BE2C (cell line): ENCODE results near the gene TMEM236.

Source experiments
- DNase-seq: peaks from one replicate; pipeline ENCODE4 v3.0.0-alpha.2; 2020
- H3K27me3 ChIP-seq: fragments of 250-450 bp; sonication (Bioruptor Pico); 2 replicates; pipeline ENCODE4 v1.5.1; 2020; ENCODE audit warnings: mild to moderate bottlenecking
- H3K36me3 ChIP-seq: fragments of 250-450 bp; sonication (Bioruptor Pico); 2 replicates; pipeline ENCODE4 v1.5.1; 2020; ENCODE audit warnings: mild to moderate bottlenecking
- H3K4me1 ChIP-seq: fragments of 250-450 bp; sonication (Bioruptor Pico); 2 replicates; pipeline ENCODE4 v1.5.1; 2020
- H3K4me3 ChIP-seq: 2 replicates; pipeline ENCODE4 v1.5.1; 2011; ENCODE audit warnings: low read depth, low read length
- H3K9me3 ChIP-seq: fragments of 250-450 bp; sonication (Bioruptor Pico); 2 replicates; pipeline ENCODE4 v1.5.1; 2020
- TF ChIP-seq, protein P1 (sequence below): IDR thresholded peaks from 2 replicates; pipeline ENCODE4 v1.5.1; 2012; ENCODE audit warnings: mild to moderate bottlenecking, low read depth, low read length

TMEM236 gene

DNA sequence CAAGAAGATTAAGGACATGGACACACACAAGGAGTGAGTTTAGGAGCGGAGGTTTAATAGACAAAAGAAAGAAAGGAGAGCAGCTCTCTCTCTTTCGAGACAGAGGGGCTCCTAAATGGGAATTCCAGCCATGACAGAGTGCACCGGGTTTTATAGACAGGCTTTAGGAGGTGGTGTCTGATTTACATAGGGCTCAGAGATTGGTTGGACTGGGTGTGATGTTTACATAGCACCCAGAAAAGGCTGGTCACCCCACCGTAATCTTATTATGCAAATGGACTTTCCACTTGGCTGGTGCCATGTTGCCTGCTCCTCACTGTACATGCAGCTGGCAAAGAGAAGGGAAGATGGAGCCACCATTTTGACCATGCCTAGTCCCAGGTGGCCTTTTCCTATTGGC, 28.7 kb downstream of the TMEM236 start:
- DNase-seq = peak; percentile 70
- Histone ChIP-seq H3K36me3 (no peaks in the 10 kb centered on the region), H3K4me1 (peaks cover 15% of the 10 kb centered on the region), H3K27me3 (no peaks in the 10 kb centered on the region), H3K9me3 (no peaks in the 10 kb centered on the region), H3K4me3 (no peak overlapping the region)
- TF ChIP-seq, protein P1, sequence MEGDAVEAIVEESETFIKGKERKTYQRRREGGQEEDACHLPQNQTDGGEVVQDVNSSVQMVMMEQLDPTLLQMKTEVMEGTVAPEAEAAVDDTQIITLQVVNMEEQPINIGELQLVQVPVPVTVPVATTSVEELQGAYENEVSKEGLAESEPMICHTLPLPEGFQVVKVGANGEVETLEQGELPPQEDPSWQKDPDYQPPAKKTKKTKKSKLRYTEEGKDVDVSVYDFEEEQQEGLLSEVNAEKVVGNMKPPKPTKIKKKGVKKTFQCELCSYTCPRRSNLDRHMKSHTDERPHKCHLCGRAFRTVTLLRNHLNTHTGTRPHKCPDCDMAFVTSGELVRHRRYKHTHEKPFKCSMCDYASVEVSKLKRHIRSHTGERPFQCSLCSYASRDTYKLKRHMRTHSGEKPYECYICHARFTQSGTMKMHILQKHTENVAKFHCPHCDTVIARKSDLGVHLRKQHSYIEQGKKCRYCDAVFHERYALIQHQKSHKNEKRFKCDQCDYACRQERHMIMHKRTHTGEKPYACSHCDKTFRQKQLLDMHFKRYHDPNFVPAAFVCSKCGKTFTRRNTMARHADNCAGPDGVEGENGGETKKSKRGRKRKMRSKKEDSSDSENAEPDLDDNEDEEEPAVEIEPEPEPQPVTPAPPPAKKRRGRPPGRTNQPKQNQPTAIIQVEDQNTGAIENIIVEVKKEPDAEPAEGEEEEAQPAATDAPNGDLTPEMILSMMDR = no peak

DNA sequence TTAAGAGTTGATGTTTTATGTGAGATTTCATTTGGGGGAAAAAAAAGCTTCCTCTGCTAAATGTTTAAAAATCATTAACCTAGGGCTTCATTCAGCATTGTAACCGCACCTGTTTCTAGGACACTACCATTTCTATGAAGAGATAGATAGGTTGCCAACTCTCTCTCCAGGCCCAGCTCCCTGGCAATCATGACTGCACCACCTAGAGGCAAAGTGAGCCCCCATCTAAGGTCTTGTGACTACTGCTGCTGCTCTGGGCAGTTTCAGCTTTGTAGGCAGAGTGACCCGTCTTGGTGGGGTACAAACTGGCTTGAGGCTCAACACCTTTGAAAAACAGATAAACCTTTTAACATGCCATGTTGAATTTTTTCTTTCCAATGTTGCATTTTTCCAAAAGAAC, 29.9 kb downstream of the TMEM236 start:
- Histone ChIP-seq H3K4me3 (no peak overlapping the region), H3K4me1 (peaks cover 22% of the 10 kb centered on the region), H3K27me3 (no peaks in the 10 kb centered on the region), H3K36me3 (no peaks in the 10 kb centered on the region), H3K9me3 (no peaks in the 10 kb centered on the region)
- DNase-seq = peak; percentile 32
- TF ChIP-seq, protein P1 = peak; percentile 53

DNA sequence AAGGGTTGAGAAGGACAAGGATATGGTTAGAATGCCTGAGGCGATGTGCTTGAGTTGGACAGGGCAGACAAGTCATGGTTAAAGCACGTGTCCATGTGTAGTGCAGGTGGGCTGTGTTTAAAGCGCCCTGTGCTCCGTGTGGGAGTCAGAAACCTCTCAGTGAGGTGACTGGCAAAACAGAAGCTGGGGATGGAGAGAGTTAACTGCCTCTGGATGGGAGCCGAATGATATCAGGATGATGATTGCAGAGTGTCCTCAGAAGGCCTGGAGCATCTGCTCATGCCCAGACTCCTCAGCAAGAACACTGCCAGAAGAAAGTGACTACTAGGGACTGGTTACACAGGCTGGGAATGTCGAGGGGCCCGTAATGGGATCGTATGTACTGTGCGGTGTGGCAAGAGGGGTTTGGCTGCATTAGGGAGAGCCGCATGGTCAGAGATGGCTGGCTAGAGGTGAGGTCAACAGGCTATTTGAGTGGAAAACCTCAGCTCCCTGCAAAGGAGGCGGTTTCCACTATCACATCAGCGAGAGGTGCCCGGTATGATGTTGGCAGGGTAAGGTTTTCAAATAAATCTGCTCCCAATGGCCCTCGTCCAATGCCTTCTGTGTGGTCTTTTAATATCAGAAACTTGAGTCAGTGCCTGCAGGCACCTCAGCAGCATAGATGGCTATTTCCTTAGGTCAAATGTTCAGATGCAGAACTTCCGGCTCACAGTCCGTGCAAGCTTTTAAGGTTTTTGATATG, 31.1 kb downstream of the TMEM236 start:
- H3K4me3 ChIP-seq = peak overlapping the region; percentile 40
- H3K27me3 ChIP-seq = no peaks in the 10 kb centered on the region
- H3K36me3 ChIP-seq = no peaks in the 10 kb centered on the region
- H3K9me3 ChIP-seq = no peaks in the 10 kb centered on the region
- TF ChIP-seq, protein P1 = no peak
- H3K4me1 ChIP-seq = peaks cover 29% of the 10 kb centered on the region
- peak; percentile 78 for DNase-seq

DNA sequence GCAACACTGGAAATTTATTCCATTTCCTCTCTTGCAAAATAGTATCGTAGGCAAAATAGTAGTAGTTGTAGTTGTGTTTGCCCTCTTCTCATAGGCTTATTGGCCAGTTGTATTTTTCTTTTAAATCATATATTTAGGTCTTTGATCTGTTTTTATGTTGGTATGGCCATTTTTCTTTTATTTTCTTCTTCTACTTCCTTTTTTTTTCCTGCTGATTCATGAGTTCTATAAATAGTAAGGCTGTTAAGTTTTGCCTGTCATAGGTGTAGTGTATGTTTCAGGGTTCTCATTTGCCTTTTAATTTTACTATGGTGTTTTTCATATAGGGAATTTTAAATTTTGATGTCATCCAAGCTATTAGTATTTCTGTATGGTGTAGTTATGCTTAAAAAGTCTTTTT, 31.8 kb downstream of the TMEM236 start:
- Histone ChIP-seq H3K9me3 (no peaks in the 10 kb centered on the region), H3K27me3 (no peaks in the 10 kb centered on the region), H3K36me3 (no peaks in the 10 kb centered on the region), H3K4me3 (peak overlapping the region; percentile 40), H3K4me1 (peaks cover 29% of the 10 kb centered on the region)
- TF ChIP-seq, protein P1 = no peak
- no peak for DNase-seq

DNA sequence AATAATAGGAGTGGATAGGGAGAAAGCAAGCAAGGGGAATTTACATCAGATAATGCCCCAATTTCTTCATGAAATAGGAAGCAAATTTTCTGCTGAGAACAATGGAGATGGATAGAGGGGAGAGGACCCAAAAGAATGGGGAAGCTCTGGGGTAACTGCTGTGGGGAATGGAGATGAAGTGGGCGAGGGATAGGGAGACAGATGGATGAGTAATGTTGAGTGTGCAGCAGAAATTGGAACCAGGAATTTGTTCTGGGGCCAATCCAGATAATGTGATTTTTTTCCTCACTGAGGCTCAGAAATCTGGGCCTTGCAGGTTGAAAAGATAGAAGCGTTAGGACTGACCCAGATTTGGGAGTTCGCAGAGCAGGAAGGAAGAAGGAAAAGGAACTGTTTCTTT, 32.7 kb downstream of the TMEM236 start:
- Histone ChIP-seq H3K9me3 (no peaks in the 10 kb centered on the region), H3K36me3 (no peaks in the 10 kb centered on the region), H3K4me1 (peaks cover 29% of the 10 kb centered on the region), H3K4me3 (no peak overlapping the region), H3K27me3 (no peaks in the 10 kb centered on the region)
- DNase-seq = peak; percentile 60
- TF ChIP-seq, protein P1 = no peak

DNA sequence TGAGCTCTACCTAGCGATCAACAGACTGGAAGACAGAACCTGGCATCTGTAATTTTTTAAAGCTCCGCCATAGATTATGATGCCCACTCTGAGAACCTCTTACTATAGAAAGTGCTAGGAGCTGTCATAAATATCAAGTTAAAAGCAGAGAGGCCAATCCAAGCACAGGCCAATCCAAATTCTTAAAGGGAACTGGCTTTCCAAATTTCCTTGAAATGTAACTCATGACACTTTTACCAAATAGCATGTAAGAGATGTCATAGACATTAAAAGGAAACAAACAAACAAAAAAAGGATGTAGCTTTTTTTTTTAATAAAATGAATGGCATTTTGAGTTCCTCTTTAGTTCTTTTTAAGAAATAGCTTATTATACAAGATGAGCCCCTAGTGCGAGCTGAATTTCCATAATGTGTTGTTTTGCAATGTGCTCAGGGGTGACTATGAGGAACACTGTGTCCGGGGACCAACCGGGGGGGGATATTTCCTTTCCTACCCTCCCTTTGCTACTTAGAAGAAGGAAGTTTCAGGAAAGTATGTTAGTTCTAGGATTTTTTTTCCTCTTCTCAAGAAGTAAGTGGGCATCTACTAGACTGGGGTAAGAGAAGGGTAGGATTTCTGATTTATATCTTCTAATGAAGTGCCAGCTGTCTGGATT, 33.4 kb downstream of the TMEM236 start:
- Histone ChIP-seq H3K36me3 (no peaks in the 10 kb centered on the region), H3K4me3 (no peak overlapping the region), H3K4me1 (peaks cover 27% of the 10 kb centered on the region), H3K9me3 (no peaks in the 10 kb centered on the region), H3K27me3 (no peaks in the 10 kb centered on the region)
- no peak for DNase-seq
- TF ChIP-seq, protein P1 = no peak
